H9 (cell line): Measurements from ENCODE around the gene FAM193B. TPM values are rescaled to one million over a fixed set of nuclear protein-coding genes. Genes with fewer than 3 reads are reported as not detected.

Source experiments
- DNase-seq: peaks from one replicate; pipeline ENCODE4 v3.0.0-alpha.2; 2017
- H2AFZ ChIP-seq: one replicate; pipeline ENCODE4 v1.6.1; 2013; ENCODE audit warnings: mild to moderate bottlenecking, low read length, control low read depth, moderate library complexity
- H2AK5ac ChIP-seq: 2 replicates; pipeline ENCODE4 v1.6.1; 2013; ENCODE audit warnings: low read length, control low read depth, mixed read lengths; ENCODE audit not compliant: insufficient read length
- H2BK120ac ChIP-seq: one replicate; pipeline ENCODE4 v1.6.1; 2013; ENCODE audit warnings: low read depth, mild to moderate bottlenecking, low read length, control low read depth, inconsistent platforms; ENCODE audit not compliant: poor library complexity, severe bottlenecking
- H2BK12ac ChIP-seq: 2 replicates; pipeline ENCODE4 v1.6.1; 2013; ENCODE audit warnings: low read length, control low read depth, mixed read lengths, low read depth; ENCODE audit not compliant: insufficient read length
- H2BK15ac ChIP-seq: 2 replicates; pipeline ENCODE4 v1.6.1; 2013; ENCODE audit warnings: low read depth, low read length, control low read depth
- H2BK20ac ChIP-seq: one replicate; pipeline ENCODE4 v1.6.1; 2013; ENCODE audit warnings: low read depth, mild to moderate bottlenecking, low read length, control low read depth, inconsistent platforms; ENCODE audit not compliant: poor library complexity, severe bottlenecking
- H2BK5ac ChIP-seq: 2 replicates; pipeline ENCODE4 v1.6.1; 2013; ENCODE audit warnings: low read length, control low read depth, mixed read lengths; ENCODE audit not compliant: insufficient read length
- H3K14ac ChIP-seq: 2 replicates; pipeline ENCODE4 v1.6.1; 2013; ENCODE audit warnings: low read length, control low read depth; ENCODE audit not compliant: insufficient read depth
- H3K18ac ChIP-seq: 2 replicates; pipeline ENCODE4 v1.6.1; 2013; ENCODE audit warnings: low read depth, mild to moderate bottlenecking, mixed read lengths, low read length, control low read depth; ENCODE audit not compliant: insufficient read length
- H3K23ac ChIP-seq: 2 replicates; pipeline ENCODE4 v1.6.1; 2013; ENCODE audit warnings: low read length, control low read depth, mixed read lengths, low read depth; ENCODE audit not compliant: insufficient read length
- H3K23me2 ChIP-seq: 2 replicates; pipeline ENCODE4 v1.6.1; 2013; ENCODE audit warnings: low read depth, mild to moderate bottlenecking, mixed read lengths, low read length, control low read depth; ENCODE audit not compliant: insufficient read length, poor library complexity, severe bottlenecking
- H3K27ac ChIP-seq: 2 replicates; pipeline ENCODE4 v1.5.1; 2013; ENCODE audit warnings: low read length, control low read depth, mixed read lengths, low read depth; ENCODE audit not compliant: insufficient read length
- H3K27me3 ChIP-seq: 2 replicates; pipeline ENCODE4 v1.6.1; 2013; ENCODE audit warnings: low read length, control low read depth, inconsistent platforms; ENCODE audit not compliant: insufficient read depth
- H3K4ac ChIP-seq: 2 replicates; pipeline ENCODE4 v1.6.1; 2013; ENCODE audit warnings: low read depth, mild to moderate bottlenecking, control low read depth, inconsistent platforms, low read length, moderate library complexity
- H3K4me1 ChIP-seq: 2 replicates; pipeline ENCODE4 v1.6.1; 2013; ENCODE audit warnings: low read length, control low read depth, inconsistent platforms; ENCODE audit not compliant: insufficient read depth
- H3K4me2 ChIP-seq: 2 replicates; pipeline ENCODE4 v1.6.1; 2013; ENCODE audit warnings: low read length, control low read depth, mixed read lengths; ENCODE audit not compliant: insufficient read length, insufficient read depth
- H3K56ac ChIP-seq: 2 replicates; pipeline ENCODE4 v1.6.1; 2013; ENCODE audit warnings: low read depth, mild to moderate bottlenecking, mixed read lengths, low read length, control low read depth; ENCODE audit not compliant: insufficient read length
- H3K79me1 ChIP-seq: 2 replicates; pipeline ENCODE4 v1.6.1; 2013; ENCODE audit warnings: low read depth, mild to moderate bottlenecking, moderate library complexity, low read length, control low read depth, inconsistent platforms; ENCODE audit not compliant: insufficient read depth, poor library complexity, severe bottlenecking
- H3K79me2 ChIP-seq: 2 replicates; pipeline ENCODE4 v1.6.1; 2013; ENCODE audit warnings: low read length, control low read depth, inconsistent platforms; ENCODE audit not compliant: insufficient read depth
- H3K9ac ChIP-seq: 2 replicates; pipeline ENCODE4 v1.6.1; 2013; ENCODE audit warnings: low read length, control low read depth, mixed read lengths; ENCODE audit not compliant: insufficient read length; ENCODE audit errors: extremely low read depth
- H3K9me3 ChIP-seq: one replicate; pipeline ENCODE4 v1.6.1; 2013; ENCODE audit warnings: low read depth, low read length, inconsistent platforms; ENCODE audit not compliant: control insufficient read depth
- H3T11ph ChIP-seq: one replicate; pipeline ENCODE4 v1.6.1; 2013; ENCODE audit warnings: mild to moderate bottlenecking, low read length, control low read depth, inconsistent platforms
- H4K20me1 ChIP-seq: one replicate; pipeline ENCODE4 v1.6.1; 2013; ENCODE audit not compliant: control insufficient read depth, insufficient read length, insufficient read depth
- H4K5ac ChIP-seq: 2 replicates; pipeline ENCODE4 v1.6.1; 2013; ENCODE audit warnings: low read depth, mild to moderate bottlenecking, mixed read lengths, low read length, control low read depth; ENCODE audit not compliant: insufficient read length
- H4K8ac ChIP-seq: replicated peaks from 2 replicates; pipeline ENCODE4 v1.6.1; 2013; ENCODE audit warnings: low read length, control low read depth, mixed read lengths, low read depth; ENCODE audit not compliant: insufficient read length
- H4K91ac ChIP-seq: 2 replicates; pipeline ENCODE4 v1.6.1; 2013; ENCODE audit warnings: low read depth, mild to moderate bottlenecking, moderate library complexity, mixed read lengths, low read length, control low read depth; ENCODE audit not compliant: insufficient read length
- H3K27ac Mint-ChIP-seq, 3 experiments: 2 replicates in 2 of 3; 3 replicates in 1 of 3; pipeline ENCODE4 v1.8.0; 2020 to 2021; ENCODE audit warnings: mixed read lengths in 3 of 3, mild to moderate bottlenecking in 1 of 3, moderate library complexity in 1 of 3
- H3K27me3 Mint-ChIP-seq: 2 replicates; pipeline ENCODE4 v1.8.0; 2021; ENCODE audit warnings: low read depth, mild to moderate bottlenecking, moderate library complexity, mixed read lengths
- H3K36me3 Mint-ChIP-seq, 3 experiments: 2 replicates in 2 of 3; 3 replicates in 1 of 3; pipeline ENCODE4 v1.8.0; 2020 to 2021; ENCODE audit warnings: low read depth in 3 of 3, mixed read lengths in 3 of 3; ENCODE audit not compliant: insufficient read depth in 1 of 3
- H3K4me1 Mint-ChIP-seq, 2 experiments: 2 replicates each; pipeline ENCODE4 v1.8.0; 2020; ENCODE audit warnings: mixed read lengths in 2 of 2
- H3K4me3 Mint-ChIP-seq, 2 experiments: 2 replicates in 1 of 2; 3 replicates in 1 of 2; pipeline ENCODE4 v1.8.0; 2020 to 2021; ENCODE audit warnings: mild to moderate bottlenecking in 2 of 2, mixed read lengths in 2 of 2, moderate library complexity in 1 of 2
- H3K9me3 Mint-ChIP-seq, 2 experiments: 2 replicates in 1 of 2; 3 replicates in 1 of 2; pipeline ENCODE4 v1.8.0; 2020; ENCODE audit warnings: mild to moderate bottlenecking in 2 of 2, mixed read lengths in 2 of 2, moderate library complexity in 1 of 2
- CTCF ChIP-seq: fragments of 200-600 bp; sonication (generic); conservative IDR thresholded peaks from 3 replicates; pipeline ENCODE4 v1.8.0; 2021; ENCODE audit warnings: antibody characterized with exemption, mild to moderate bottlenecking
- WGBS: extraction: QIAGEN DNeasy Blood & Tissue Kit; methylation state at CpG from one replicate; pipeline ENCODE4 v1.1.7; 2013; ENCODE audit warnings: missing lambda C conversion rate, low lambda C conversion rate, mixed read lengths; ENCODE audit not compliant: insufficient read length; ENCODE audit errors: extremely low coverage; 5-methylcytosine and 5-hydroxymethylcytosine counted together
- total RNA-seq: library from RNA; stranded (reverse); gene quantifications from 2 replicates; pipeline ENCODE4 v1.2.1, GENCODE V29; 2021

The FAM193B gene
- total RNA-seq, 1 experiment from 2014 or later: 71.5 TPM

GRCh38 chr5:177547736-177548135 is 6.6 kb downstream of the FAM193B start:
- Histone ChIP-seq H4K91ac (no peak overlapping the region), H3K14ac (no peak overlapping the region), H3K4me1 (peaks cover under 1% of the 10 kb centered on the region; the same call in 1 of the 2 replicates), H3K79me2 (peaks cover 8% of the 10 kb centered on the region; the same call in 1 of the 2 replicates), H3K23me2 (no peaks in the 10 kb centered on the region), H3K27me3 (no peaks in the 10 kb centered on the region), H4K8ac (no peak overlapping the region), H2BK120ac (no peak overlapping the region), H2BK5ac (no peak overlapping the region), H3K9me3 (no peaks in the 10 kb centered on the region), H2BK12ac (no peak overlapping the region), H2BK15ac (no peak overlapping the region), H3K9ac (no peak overlapping the region), H3K4me2 (no peak overlapping the region), H4K5ac (no peak overlapping the region), H3K27ac (no peak overlapping the region), H2BK20ac (no peak overlapping the region), H3K18ac (no peak overlapping the region), H3K4ac (no peak overlapping the region), H3K79me1 (peaks cover 8% of the 10 kb centered on the region), H3K56ac (no peak overlapping the region), H3K23ac (no peak overlapping the region), H4K20me1 (no peaks in the 10 kb centered on the region), H2AK5ac (no peak overlapping the region), H3T11ph (no peak overlapping the region), H2AFZ (no peak overlapping the region)
- DNase-seq: no peak
- no peak for TF ChIP-seq CTCF
- H3K4me1 Mint-ChIP-seq: peaks cover 9 to 10% of the 10 kb centered on the region in 2 experiments
- WGBS: no CpG with 5 or more reads among the region's 3 CpGs
- H3K27me3 Mint-ChIP-seq: no peaks in the 10 kb centered on the region
- H3K9me3 Mint-ChIP-seq: no peaks in the 10 kb centered on the region
- H3K36me3 Mint-ChIP-seq: peaks cover 9 to 27% (median 21%) of the 10 kb centered on the region in 3 experiments
- H3K4me3 Mint-ChIP-seq: no peak overlapping the region
- H3K27ac Mint-ChIP-seq: peak overlapping the region in 1 of 3 experiments; percentile 36; a peak in 1 of 7 replicates
